ENCODE data around the gene ABHD12.
A peak's percentile ranks its signal among the peaks of the same experiment; 100 is the strongest.
"Not testable (repeated sequence)": the region's sequence is repeated elsewhere in the genome, so short reads cannot be mapped to it uniquely, and the experiment has no call there.

The ABHD12 gene

GRCh38 chr20:25321991-25322390, 68.6 kb downstream of the ABHD12 start:
- no peak for DNase-seq (ENCODE audit: low spot score)

- no peak for DNase-seq (ENCODE audit: low spot score)
These were observed 69.3 kb downstream of the ABHD12 start for GRCh38 chr20:25321262-25321831.

GRCh38 chr20:25320035-25320800, 70.4 kb downstream of the ABHD12 start:
- no peak for DNase-seq (ENCODE audit: low spot score)

GRCh38 chr20:25319241-25320034, 71.2 kb downstream of the ABHD12 start:
- no peak for DNase-seq (ENCODE audit: low spot score)

- DNase-seq (ENCODE audit: low spot score), result no peak
These were observed 72.0 kb downstream of the ABHD12 start for GRCh38 chr20:25318471-25319240.

- DNase-seq (ENCODE audit: low spot score), result no peak
These were observed 73.1 kb downstream of the ABHD12 start for GRCh38 chr20:25317351-25318075.

- DNase-seq (ENCODE audit: low spot score), result no peak
These were observed 74.0 kb downstream of the ABHD12 start for GRCh38 chr20:25316506-25317190.

- no peak for DNase-seq (ENCODE audit: low spot score)
These were observed 75.0 kb downstream of the ABHD12 start for GRCh38 chr20:25315418-25316210.

- DNase-seq (ENCODE audit: low spot score), result no peak
These were observed 75.9 kb downstream of the ABHD12 start for GRCh38 chr20:25314497-25315417.

- no peak for DNase-seq (ENCODE audit: low spot score)
These were observed 77.0 kb downstream of the ABHD12 start for GRCh38 chr20:25313593-25313992.

GRCh38 chr20:25312716-25313115, 77.9 kb downstream of the ABHD12 start:
- DNase-seq (ENCODE audit: low spot score), result not testable (repeated sequence)

GRCh38 chr20:25310921-25311728, 79.5 kb downstream of the ABHD12 start:
- DNase-seq (ENCODE audit: low spot score), result no peak

- DNase-seq (ENCODE audit: low spot score), result peak; percentile 67
These were observed 80.2 kb downstream of the ABHD12 start for GRCh38 chr20:25310268-25310920.

- DNase-seq (ENCODE audit: low spot score), result no peak
These were observed 81.0 kb downstream of the ABHD12 start for GRCh38 chr20:25309395-25310267.

GRCh38 chr20:25308671-25309394, 81.8 kb downstream of the ABHD12 start:
- no peak for DNase-seq (ENCODE audit: low spot score)

GRCh38 chr20:25308083-25308491, 82.5 kb downstream of the ABHD12 start:
- DNase-seq (ENCODE audit: low spot score), result no peak
